Duodenal mucosa (tissue), 2 donors: ENCODE measurements around the gene PTPN23.

Source experiments
- H3K27ac ChIP-seq: one replicate; pipeline ENCODE4 v1.7.0; 2013; ENCODE audit warnings: low read depth, low read length
- H3K27me3 ChIP-seq, 2 donors: one replicate each; pipeline ENCODE4 v1.7.0; 2013; ENCODE audit warnings: low read length in 2 of 2, control low read depth in 1 of 2; ENCODE audit not compliant: insufficient read depth in 2 of 2, control insufficient read depth in 1 of 2
- H3K36me3 ChIP-seq, 2 donors: one replicate each; pipeline ENCODE4 v1.7.0; 2013; ENCODE audit warnings: low read length in 2 of 2, control low read depth in 1 of 2; ENCODE audit not compliant: insufficient read depth in 2 of 2, control insufficient read depth in 1 of 2
- H3K4me1 ChIP-seq, 2 donors: one replicate each; pipeline ENCODE4 v1.7.0; 2013; ENCODE audit warnings: low read length in 2 of 2, control low read depth in 1 of 2; ENCODE audit not compliant: insufficient read depth in 2 of 2, control insufficient read depth in 1 of 2
- H3K4me3 ChIP-seq, 2 donors: one replicate each; pipeline ENCODE4 v1.7.0; 2013; ENCODE audit warnings: low read length in 2 of 2, low read depth in 1 of 2
- H3K9ac ChIP-seq, 2 donors: one replicate each; pipeline ENCODE4 v1.7.0; 2013; ENCODE audit warnings: low read length in 2 of 2, low read depth in 1 of 2
- H3K9me3 ChIP-seq, 2 donors: one replicate each; pipeline ENCODE4 v1.7.0; 2013; ENCODE audit warnings: low read length in 2 of 2, control low read depth in 1 of 2; ENCODE audit not compliant: control insufficient read depth in 1 of 2

The PTPN23 gene, protein sequence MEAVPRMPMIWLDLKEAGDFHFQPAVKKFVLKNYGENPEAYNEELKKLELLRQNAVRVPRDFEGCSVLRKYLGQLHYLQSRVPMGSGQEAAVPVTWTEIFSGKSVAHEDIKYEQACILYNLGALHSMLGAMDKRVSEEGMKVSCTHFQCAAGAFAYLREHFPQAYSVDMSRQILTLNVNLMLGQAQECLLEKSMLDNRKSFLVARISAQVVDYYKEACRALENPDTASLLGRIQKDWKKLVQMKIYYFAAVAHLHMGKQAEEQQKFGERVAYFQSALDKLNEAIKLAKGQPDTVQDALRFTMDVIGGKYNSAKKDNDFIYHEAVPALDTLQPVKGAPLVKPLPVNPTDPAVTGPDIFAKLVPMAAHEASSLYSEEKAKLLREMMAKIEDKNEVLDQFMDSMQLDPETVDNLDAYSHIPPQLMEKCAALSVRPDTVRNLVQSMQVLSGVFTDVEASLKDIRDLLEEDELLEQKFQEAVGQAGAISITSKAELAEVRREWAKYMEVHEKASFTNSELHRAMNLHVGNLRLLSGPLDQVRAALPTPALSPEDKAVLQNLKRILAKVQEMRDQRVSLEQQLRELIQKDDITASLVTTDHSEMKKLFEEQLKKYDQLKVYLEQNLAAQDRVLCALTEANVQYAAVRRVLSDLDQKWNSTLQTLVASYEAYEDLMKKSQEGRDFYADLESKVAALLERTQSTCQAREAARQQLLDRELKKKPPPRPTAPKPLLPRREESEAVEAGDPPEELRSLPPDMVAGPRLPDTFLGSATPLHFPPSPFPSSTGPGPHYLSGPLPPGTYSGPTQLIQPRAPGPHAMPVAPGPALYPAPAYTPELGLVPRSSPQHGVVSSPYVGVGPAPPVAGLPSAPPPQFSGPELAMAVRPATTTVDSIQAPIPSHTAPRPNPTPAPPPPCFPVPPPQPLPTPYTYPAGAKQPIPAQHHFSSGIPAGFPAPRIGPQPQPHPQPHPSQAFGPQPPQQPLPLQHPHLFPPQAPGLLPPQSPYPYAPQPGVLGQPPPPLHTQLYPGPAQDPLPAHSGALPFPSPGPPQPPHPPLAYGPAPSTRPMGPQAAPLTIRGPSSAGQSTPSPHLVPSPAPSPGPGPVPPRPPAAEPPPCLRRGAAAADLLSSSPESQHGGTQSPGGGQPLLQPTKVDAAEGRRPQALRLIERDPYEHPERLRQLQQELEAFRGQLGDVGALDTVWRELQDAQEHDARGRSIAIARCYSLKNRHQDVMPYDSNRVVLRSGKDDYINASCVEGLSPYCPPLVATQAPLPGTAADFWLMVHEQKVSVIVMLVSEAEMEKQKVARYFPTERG (N-terminal part only)

DNA sequence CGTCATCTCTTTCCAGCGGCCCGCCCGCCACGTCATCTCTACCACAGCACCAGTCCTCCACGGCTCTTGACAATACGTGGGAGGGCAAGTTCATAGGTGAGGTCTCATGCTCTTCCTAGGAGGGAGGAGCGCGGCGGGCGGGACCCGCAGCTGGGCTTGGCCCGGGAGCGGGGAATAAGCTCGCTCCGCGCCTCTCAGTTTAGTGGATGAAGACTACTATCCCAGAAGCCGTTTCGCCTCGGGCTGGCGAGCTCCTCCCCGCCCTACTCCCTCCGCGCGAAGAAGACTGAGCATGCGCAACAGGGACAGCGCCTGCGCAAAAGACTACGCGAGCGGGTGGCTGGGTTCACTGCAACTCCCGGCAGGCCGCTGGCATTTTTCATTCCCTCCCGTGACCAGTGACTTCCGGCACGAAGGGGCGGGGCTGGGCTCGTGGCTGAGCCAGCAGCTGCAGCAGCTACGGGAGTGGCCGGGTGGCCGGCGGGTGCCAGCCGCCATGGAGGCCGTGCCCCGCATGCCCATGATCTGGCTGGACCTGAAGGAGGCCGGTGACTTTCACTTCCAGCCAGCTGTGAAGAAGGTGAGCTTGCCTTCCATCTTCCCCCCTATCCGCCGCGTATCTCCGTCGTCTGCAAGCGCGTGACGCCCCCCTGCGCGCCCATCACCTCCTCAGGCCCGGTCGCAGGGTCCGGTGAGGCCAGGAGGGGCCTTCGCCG lies at the start of gene PTPN23:
Gene PTPN23, plus strand, starts transcription at position 421 of the 716 bp plus-strand sequence. Its CDS starts 76 bp downstream, at position 497.
- Histone ChIP-seq H3K4me3 (peak within 1 kb of the TSS; percentile 96 to 98), H3K27ac (peak within 1 kb of the TSS; percentile 97), H3K9ac (peak within 1 kb of the TSS; percentile 99 to 100), H3K27me3 (no peaks in the 10 kb centered on the region), H3K36me3 (peaks cover 0 to 4% of the 10 kb centered on the region in 2 donors), H3K4me1 (peaks cover 12 to 22% of the 10 kb centered on the region in 2 donors), H3K9me3 (no peaks in the 10 kb centered on the region)

DNA sequence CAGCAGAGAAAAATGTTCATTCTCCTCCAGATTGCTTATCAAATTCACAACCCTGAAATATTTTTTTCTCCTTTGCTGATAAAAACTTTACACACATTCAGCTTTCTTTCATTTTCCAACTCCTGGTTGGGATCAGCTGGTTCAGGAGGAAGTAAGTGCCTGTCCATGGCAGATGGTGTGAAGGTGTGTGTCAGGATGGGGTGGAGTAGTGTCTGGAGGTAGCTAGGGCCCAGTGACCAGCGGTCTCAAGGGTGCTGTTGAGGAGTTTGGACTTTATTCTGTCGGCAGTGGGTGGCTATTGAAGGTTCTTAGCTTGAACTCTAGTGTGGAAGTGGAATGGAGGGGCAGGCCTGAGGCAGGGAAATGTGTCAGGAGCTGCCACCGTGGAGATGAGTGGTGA lies 46.9 kb upstream of the PTPN23 start:
- Histone ChIP-seq H3K9ac (no peak overlapping the region), H3K27me3 (no peaks in the 10 kb centered on the region), H3K27ac (no peak overlapping the region), H3K4me3 (no peak overlapping the region), H3K9me3 (no peaks in the 10 kb centered on the region), H3K4me1 (no peaks in the 10 kb centered on the region), H3K36me3 (peaks cover 42 to 73% of the 10 kb centered on the region in 2 donors)

DNA sequence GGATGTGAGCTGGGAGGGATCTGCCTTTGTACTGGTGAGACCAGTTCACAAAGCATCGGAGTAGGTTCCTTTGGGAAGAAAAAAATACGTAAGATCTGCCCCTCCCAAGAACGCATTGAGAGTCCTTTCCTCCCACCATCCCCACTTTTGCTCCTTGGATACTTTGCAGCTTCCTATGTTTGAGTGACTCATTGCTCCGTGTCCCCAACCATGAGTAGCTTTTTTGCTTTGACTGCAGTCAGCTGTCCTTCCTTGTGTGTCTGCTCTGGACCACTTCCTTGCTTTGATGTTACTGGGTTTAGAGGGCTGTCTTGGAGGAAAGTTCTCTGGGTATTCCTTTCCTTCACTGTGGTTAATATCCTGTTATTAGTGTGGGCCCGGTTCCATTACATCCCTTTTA lies 43.2 kb upstream of the PTPN23 start:
- Histone ChIP-seq H3K36me3 (peaks cover 52 to 79% of the 10 kb centered on the region in 2 donors), H3K4me3 (no peak overlapping the region), H3K9me3 (no peaks in the 10 kb centered on the region), H3K27ac (no peak overlapping the region), H3K4me1 (no peaks in the 10 kb centered on the region), H3K9ac (no peak overlapping the region), H3K27me3 (no peaks in the 10 kb centered on the region)

DNA sequence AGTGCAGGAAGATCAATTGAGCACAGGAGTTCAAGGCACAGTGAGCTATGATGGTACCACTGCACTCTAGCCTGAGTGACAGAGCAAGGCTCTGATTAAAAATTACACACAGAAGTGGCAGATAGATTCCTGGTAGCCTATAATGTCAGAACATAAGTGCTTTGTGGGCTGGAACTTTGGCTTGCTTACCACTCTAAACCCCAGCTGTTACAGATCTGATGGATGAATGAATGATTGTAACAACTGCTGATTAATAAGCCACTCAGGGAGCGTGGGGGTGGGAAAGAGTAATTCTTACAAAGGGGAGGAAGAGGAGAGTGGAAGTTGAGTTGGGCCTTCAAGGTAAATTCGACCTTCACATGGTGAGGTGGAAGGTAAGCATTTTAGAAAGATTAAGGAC lies 40.9 kb upstream of the PTPN23 start:
- Histone ChIP-seq H3K9me3 (no peaks in the 10 kb centered on the region), H3K9ac (no peak overlapping the region), H3K27ac (no peak overlapping the region), H3K36me3 (peaks cover 45 to 76% of the 10 kb centered on the region in 2 donors), H3K4me1 (no peaks in the 10 kb centered on the region), H3K4me3 (no peak overlapping the region), H3K27me3 (no peaks in the 10 kb centered on the region)

DNA sequence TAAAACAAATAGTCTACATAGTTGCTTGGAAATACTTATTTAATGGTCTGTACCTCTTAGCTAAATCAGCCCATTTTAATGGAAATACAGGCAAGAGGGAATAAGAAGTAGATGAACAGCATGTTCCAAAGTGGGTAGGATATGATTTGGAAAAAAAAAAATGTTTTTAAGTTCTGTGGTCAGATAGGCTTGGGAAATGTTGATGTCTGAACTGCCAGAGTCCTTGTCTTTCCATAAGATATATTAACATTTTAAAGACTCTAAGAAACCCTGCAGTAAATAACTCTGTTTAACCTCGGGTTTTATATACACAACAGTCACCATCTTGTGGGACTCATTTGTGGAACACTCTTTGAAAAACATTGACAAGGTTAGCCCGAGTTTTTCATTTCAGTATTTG lies 40.0 kb upstream of the PTPN23 start:
- no peaks in the 10 kb centered on the region for H3K9me3 ChIP-seq
- H3K36me3 ChIP-seq, result peaks cover 38 to 72% of the 10 kb centered on the region in 2 donors
- H3K9ac ChIP-seq, result no peak overlapping the region
- no peaks in the 10 kb centered on the region for H3K4me1 ChIP-seq
- no peaks in the 10 kb centered on the region for H3K27me3 ChIP-seq
- H3K4me3 ChIP-seq, result no peak overlapping the region
- H3K27ac ChIP-seq, result no peak overlapping the region

DNA sequence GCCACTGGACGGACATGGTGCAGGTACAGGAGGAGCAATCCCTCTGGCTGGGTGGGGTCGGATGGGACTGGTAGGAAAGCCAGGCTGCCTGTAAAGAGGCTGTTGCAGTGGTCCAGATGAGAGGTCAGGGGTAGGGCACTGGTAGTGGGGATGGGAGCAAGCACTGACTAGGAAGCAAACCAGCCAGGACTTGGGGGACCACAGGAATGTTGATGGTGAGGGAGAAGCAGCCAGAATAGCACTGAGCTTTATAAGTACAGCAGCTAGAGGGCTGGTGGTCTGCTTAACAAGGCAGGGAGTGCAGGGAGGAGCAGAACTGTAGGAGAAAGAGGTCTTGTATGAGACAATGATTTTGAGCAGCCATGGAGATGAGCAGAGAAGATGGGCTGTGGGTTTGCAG lies 38.7 kb upstream of the PTPN23 start:
- H3K4me3 ChIP-seq, result no peak overlapping the region
- no peak overlapping the region for H3K9ac ChIP-seq
- peaks cover 30 to 61% of the 10 kb centered on the region in 2 donors for H3K36me3 ChIP-seq
- H3K27ac ChIP-seq, result no peak overlapping the region
- H3K27me3 ChIP-seq, result no peaks in the 10 kb centered on the region
- no peaks in the 10 kb centered on the region for H3K4me1 ChIP-seq
- H3K9me3 ChIP-seq, result no peaks in the 10 kb centered on the region

DNA sequence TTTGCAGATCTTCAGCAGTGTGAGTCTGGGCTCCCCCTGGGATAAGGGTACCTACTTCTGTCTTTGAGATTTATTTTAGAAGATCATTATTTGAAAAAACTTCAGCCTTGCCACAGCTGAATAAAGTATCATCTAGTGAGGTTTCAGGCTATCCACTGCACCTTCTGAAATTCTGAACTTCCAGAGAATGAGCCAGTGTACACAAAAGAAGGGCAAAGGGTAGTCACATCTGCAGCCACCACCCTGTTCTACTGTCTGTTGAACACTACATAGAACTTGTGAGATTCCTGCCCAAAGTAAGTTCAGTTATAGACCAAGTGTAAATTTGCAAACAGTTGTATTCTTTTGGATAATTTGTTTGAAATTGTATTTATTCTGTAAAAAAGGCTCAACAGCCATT lies 38.0 kb upstream of the PTPN23 start:
- Histone ChIP-seq H3K36me3 (peaks cover 24 to 55% of the 10 kb centered on the region in 2 donors), H3K9ac (no peak overlapping the region), H3K27me3 (no peaks in the 10 kb centered on the region)

DNA sequence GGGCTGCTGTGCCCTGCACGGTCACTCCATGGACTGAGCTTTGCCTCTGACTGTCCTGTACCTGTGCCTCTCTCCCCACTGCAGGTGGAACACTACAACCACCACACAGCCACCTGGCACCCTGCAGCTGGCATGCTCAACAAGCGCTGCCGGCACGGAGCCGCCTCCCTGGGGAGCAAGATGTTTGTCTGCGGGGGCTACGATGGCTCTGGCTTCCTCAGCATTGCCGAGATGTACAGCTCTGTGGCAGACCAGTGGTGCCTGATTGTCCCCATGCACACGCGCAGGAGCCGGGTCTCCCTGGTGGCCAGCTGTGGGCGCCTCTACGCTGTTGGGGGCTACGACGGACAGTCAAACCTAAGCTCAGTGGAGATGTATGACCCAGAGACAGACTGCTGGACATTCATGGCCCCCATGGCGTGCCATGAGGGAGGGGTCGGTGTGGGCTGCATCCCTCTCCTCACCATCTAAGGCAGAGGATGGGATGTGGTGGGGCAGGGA lies 37.3 kb upstream of the PTPN23 start:
- Histone ChIP-seq H3K4me3 (no peak overlapping the region), H3K9me3 (no peaks in the 10 kb centered on the region), H3K9ac (no peak overlapping the region), H3K36me3 (peaks cover 22 to 49% of the 10 kb centered on the region in 2 donors), H3K27ac (no peak overlapping the region), H3K4me1 (no peaks in the 10 kb centered on the region), H3K27me3 (no peaks in the 10 kb centered on the region)

More for the DNA sequence above, 38.0 kb upstream of the PTPN23 start:
- Histone ChIP-seq H3K27ac (no peak overlapping the region), H3K9me3 (no peaks in the 10 kb centered on the region), H3K4me1 (no peaks in the 10 kb centered on the region), H3K4me3 (no peak overlapping the region)

DNA sequence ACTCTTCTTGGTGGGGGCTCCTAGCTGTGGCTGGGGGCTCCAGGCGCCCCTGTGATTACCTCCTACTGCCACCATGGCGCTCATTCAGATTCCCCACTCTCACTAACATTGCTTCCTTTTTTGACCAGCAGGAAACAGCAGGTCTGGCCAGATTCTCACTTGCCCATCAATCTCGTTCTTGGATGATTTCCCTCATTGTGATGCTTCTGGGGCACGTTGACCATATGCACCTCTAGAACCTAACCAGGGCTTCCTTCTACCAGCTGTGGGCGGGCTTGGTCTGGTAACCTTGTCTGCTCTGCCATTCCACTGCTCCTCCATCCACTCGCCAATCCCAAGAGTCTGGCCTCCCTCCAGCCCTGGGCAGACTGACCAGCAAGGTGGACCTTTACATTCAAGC lies 35.9 kb upstream of the PTPN23 start:
- H3K36me3 ChIP-seq, result peaks cover 17 to 42% of the 10 kb centered on the region in 2 donors
- no peak overlapping the region for H3K4me3 ChIP-seq
- H3K27me3 ChIP-seq, result no peaks in the 10 kb centered on the region
- no peaks in the 10 kb centered on the region for H3K4me1 ChIP-seq
- no peaks in the 10 kb centered on the region for H3K9me3 ChIP-seq
- no peak overlapping the region for H3K9ac ChIP-seq
- no peak overlapping the region for H3K27ac ChIP-seq
